ENCODE results near the gene PALLD.

The PALLD gene

GRCh38 chr4:168743601-168744000 lies 246.7 kb downstream of the PALLD start:
- no peak overlapping the region for H3K9ac ChIP-seq (ENCODE audit: low read length)
- no peak overlapping the region for H2AFZ ChIP-seq (ENCODE audit: low read length)
- H3F3A ChIP-seq (ENCODE audit: insufficient read depth, low read length): no peaks in the 10 kb centered on the region
- no peaks in the 10 kb centered on the region for H3K9me3 ChIP-seq (ENCODE audit: low read length)
- H3K4me3 ChIP-seq (ENCODE audit: low read depth, low read length, poor library complexity, severe bottlenecking): no peak overlapping the region
- no peaks in the 10 kb centered on the region for H3K79me2 ChIP-seq (ENCODE audit: insufficient read depth, low read length)
- H3K27me3 ChIP-seq (ENCODE audit: insufficient read depth, low read length): no peaks in the 10 kb centered on the region
- H3K4me1 ChIP-seq (ENCODE audit: insufficient read depth, low read length, severe bottlenecking): no peaks in the 10 kb centered on the region
- no peak for TF ChIP-seq CTCF (IDR thresholded peaks at IDR 0.05; ENCODE audit: low read length)
- TF ChIP-seq EZH2 (IDR thresholded peaks at IDR 0.05; ENCODE audit: borderline replicate concordance, low read length): no peak
- no peak overlapping the region for H3K27ac ChIP-seq (ENCODE audit: low read depth, low read length, poor library complexity, severe bottlenecking)
- H3K36me3 ChIP-seq (ENCODE audit: insufficient read depth, low read length): no peaks in the 10 kb centered on the region
- H3K9me2 ChIP-seq (ENCODE audit: low read depth, low read length): no peaks in the 10 kb centered on the region
- no peak overlapping the region for H3K4me2 ChIP-seq (ENCODE audit: low read length)
- H4K20me1 ChIP-seq (ENCODE audit: insufficient read depth, low read length): no peaks in the 10 kb centered on the region

GRCh38 chr4:168744021-168744420 lies 247.2 kb downstream of the PALLD start:
- Histone ChIP-seq H3K79me2 (ENCODE audit: insufficient read depth, low read length) (no peaks in the 10 kb centered on the region), H2AFZ (ENCODE audit: low read length) (no peak overlapping the region), H3K9me2 (ENCODE audit: low read depth, low read length) (no peaks in the 10 kb centered on the region), H3K4me1 (ENCODE audit: insufficient read depth, low read length, severe bottlenecking) (no peaks in the 10 kb centered on the region), H3K27me3 (ENCODE audit: insufficient read depth, low read length) (no peaks in the 10 kb centered on the region), H3K4me3 (ENCODE audit: low read depth, low read length, poor library complexity, severe bottlenecking) (no peak overlapping the region), H4K20me1 (ENCODE audit: insufficient read depth, low read length) (no peaks in the 10 kb centered on the region), H3F3A (ENCODE audit: insufficient read depth, low read length) (no peaks in the 10 kb centered on the region), H3K27ac (ENCODE audit: low read depth, low read length, poor library complexity, severe bottlenecking) (no peak overlapping the region), H3K4me2 (ENCODE audit: low read length) (no peak overlapping the region), H3K9me3 (ENCODE audit: low read length) (no peaks in the 10 kb centered on the region), H3K9ac (ENCODE audit: low read length) (no peak overlapping the region), H3K36me3 (ENCODE audit: insufficient read depth, low read length) (no peaks in the 10 kb centered on the region)
- TF ChIP-seq EZH2 (IDR thresholded peaks at IDR 0.05; ENCODE audit: borderline replicate concordance, low read length) (no peak), CTCF (IDR thresholded peaks at IDR 0.05; ENCODE audit: low read length) (no peak)

DNA sequence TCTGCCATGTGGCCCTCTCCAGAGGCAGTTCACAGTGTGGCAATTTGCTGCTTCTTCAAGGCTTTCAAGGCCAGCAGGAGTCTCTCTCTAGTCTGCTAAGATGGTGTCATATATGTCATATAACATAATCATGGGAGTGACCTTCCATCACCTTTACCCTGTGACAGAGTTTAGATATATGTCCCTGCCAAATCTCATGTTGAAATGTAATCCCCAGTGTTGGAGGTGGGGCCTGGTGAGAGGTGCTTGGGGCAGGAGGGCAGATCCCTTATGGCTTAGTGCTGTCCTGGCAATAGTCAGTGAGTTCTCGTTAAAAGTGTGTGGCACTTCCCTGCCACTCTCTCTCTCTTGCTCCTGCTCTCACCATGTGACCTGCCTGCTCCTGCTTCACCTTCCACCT lies 252.0 kb downstream of the PALLD start:
- H3K9me2 ChIP-seq (ENCODE audit: low read depth, low read length): no peaks in the 10 kb centered on the region
- H2AFZ ChIP-seq (ENCODE audit: low read length): no peak overlapping the region
- H3K79me2 ChIP-seq (ENCODE audit: insufficient read depth, low read length): no peaks in the 10 kb centered on the region
- no peak overlapping the region for H3K4me3 ChIP-seq (ENCODE audit: low read depth, low read length, poor library complexity, severe bottlenecking)
- TF ChIP-seq EZH2 (IDR thresholded peaks at IDR 0.05; ENCODE audit: borderline replicate concordance, low read length) (no peak), CTCF (IDR thresholded peaks at IDR 0.05; ENCODE audit: low read length) (no peak)
- no peaks in the 10 kb centered on the region for H3K9me3 ChIP-seq (ENCODE audit: low read length)
- no peak overlapping the region for H3K4me2 ChIP-seq (ENCODE audit: low read length)
- no peak overlapping the region for H3K9ac ChIP-seq (ENCODE audit: low read length)
- no peaks in the 10 kb centered on the region for H4K20me1 ChIP-seq (ENCODE audit: insufficient read depth, low read length)
- no peak overlapping the region for H3K27ac ChIP-seq (ENCODE audit: low read depth, low read length, poor library complexity, severe bottlenecking)
- H3K36me3 ChIP-seq (ENCODE audit: insufficient read depth, low read length): no peaks in the 10 kb centered on the region
- no peaks in the 10 kb centered on the region for H3F3A ChIP-seq (ENCODE audit: insufficient read depth, low read length)
- H3K27me3 ChIP-seq (ENCODE audit: insufficient read depth, low read length): no peaks in the 10 kb centered on the region
- H3K4me1 ChIP-seq (ENCODE audit: insufficient read depth, low read length, severe bottlenecking): no peaks in the 10 kb centered on the region
